Measurements from ENCODE around the gene NAXD. TPM values are rescaled to one million over a fixed set of nuclear protein-coding genes. Genes with fewer than 3 reads are reported as not detected.

NAXD gene
- 29.2 and 34.8 TPM in 2 replicates for total RNA-seq (2014; rRNA removed; shearing (Covaris generic))

DNA sequence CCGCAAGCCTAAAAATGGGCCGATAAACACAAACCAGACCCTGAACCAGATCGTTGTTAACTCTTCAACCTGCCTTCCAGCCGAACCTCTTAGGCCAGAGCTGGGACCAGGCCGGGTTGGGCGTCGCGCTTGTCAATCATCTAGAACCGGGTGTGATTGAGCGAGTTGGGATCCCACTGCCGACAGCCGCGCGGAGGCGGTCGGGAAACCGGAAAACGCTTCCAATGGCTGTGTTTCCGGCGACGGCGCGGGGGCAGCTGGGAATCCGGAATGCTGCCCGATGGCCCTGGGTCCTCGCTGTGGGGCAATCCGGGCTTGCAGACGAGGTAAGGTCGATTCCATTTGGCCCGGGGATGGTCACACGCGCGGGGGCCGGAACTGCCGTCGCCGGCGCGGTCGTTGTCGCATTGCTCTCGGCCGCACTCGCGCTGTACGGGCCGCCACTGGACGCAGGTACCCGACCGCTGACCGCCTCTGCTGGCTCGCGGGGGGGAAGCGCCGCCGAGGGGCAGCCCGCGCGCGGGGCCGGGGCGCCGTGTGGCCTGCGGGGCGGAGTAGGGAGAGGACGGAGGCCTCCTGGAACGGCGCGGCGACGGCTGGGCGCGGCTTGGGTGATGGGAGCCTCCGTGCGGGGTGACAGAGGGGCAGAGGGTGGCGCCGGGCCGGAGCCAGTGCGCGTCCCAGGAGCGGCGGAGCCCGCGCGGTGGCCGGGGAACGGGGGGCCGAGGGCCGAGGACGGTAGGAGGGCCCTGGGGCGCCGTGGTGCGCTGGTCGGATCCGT is at the start of gene NAXD:
NAXD (plus strand) TSS at position 224 of the 781 bp plus-strand sequence; CDS start at position 281, 57 bp downstream.

Other genes with a start within 250 kb of the NAXD start
- 39.0 and 44.7 TPM in 2 replicates for gene RAB20, start 53.8 kb upstream of the NAXD start, total RNA-seq (2014; rRNA removed; shearing (Covaris generic))
- gene CARS2, start 90.6 kb downstream of the NAXD start, total RNA-seq (2014; rRNA removed; shearing (Covaris generic)) = 82.5 and 105 TPM in 2 replicates
- gene ING1, start 98.2 kb downstream of the NAXD start, total RNA-seq (2014; rRNA removed; shearing (Covaris generic)) = 49.5 and 49.9 TPM in 2 replicates

Measured in A375 (cell line).